SK-MEL-5 (cell line): ENCODE results near the gene CDV3. TPM values are rescaled to one million over a fixed set of nuclear protein-coding genes. Genes with fewer than 3 reads are reported as not detected.

Experiments used
- DNase-seq: peaks from one replicate; pipeline ENCODE4 v3.0.0-alpha.2; 2016; ENCODE audit warnings: low read depth, low spot score
- in situ Hi-C: cut with HindIII; loops from 2 replicates; pipeline ENCODE4 v1.10.0; 2016; ENCODE audit warnings: low sequenced_read_pairs, high pct_unique_total_duplicates, low pct_unique_long_range_greater_than_20kb
- total RNA-seq: library from RNA; depleted of rRNA; stranded (reverse); fragments of >200 nt; shearing (Covaris generic); gene quantifications from 2 replicates; pipeline ENCODE4 v1.2.3, GENCODE V29; 2014

CDV3 gene
- total RNA-seq, 1 experiment from 2014 or later = 131 TPM

DNA sequence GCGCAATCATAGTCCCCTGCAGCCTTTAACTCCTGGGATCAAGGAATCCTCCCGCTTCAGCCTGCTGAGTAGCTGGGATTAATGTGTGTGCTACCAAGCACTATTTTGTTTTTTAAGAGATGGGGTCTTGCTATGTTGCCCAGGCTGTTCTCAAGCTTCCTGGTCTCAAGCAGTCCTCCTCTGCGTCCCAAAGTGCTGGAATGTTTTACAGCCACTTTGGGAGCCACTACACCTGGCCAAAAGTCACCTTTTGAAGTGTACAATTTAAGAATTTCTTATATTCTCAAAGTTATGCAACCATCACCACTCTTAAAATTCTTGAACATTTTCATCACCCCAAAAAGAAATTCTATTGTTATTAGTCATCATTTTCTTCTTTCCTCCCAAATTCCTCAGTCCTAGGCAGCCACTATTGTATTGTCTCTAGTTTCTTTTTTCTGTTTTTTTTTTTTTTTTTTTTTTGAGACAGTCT is 17.8 kb downstream of the CDV3 start:
- no peak for DNase-seq
- in situ Hi-C loops = no loop called here

DNA sequence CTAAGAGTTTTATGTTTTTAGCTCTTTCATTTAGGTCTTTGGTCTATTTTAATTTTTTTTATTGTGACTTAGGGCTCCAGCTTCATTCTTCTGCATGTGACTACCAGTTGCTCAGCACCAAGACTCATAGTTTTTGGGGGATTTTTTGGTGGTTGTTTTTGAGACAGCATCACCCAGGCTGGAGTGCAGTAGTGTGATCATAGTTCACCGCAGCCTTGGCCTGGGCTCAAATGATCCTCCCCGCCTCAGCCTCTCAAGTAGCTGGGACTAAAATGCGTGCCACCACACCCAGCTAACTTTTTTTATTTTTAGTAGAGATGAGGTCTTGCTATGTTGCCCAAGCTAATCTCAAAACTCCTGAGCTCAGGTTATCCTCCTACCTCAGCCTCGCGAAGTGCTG is 19.4 kb downstream of the CDV3 start:
- no peak for DNase-seq
- in situ Hi-C loops = no loop called here

DNA sequence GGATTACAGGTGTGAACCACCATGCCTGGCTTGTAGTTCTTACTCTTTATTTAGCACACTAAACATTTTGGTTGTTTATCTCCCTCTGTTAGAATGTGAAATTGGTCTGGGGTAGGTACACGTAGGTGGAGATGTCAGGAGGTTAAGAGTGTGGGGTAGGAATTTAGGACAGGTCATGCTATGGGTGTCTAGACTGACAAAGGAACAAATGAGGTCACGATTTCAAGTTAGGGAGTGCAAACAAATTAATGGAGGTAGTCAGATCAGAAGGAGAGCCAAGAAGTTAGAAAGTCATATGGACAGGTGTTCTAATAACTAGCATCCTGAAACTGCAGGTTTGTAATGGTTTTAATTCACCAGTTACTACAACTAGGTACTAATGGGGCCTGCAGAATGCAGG is 19.8 kb downstream of the CDV3 start:
- DNase-seq = no peak
- in situ Hi-C loops = no loop called here

DNA sequence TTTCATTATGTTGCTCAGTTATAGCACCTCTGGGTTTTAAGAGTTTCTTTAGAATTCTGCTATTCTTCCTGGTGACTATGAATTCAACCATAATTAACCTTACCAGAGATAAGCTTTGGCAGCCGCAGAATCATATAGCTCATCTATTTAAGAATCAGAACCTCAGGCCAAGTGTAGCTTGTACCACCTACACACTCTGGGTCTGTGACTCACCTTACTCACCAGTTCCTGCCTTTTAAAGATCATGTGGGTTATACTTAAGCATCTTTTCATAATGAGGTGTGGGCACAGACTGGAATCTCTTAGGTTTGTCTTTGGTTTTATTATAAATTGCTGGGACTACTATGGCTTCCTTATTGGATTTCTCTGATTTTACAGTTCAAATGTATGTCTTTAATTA is 21.9 kb downstream of the CDV3 start:
- in situ Hi-C loops = no loop called here
- no peak for DNase-seq

DNA sequence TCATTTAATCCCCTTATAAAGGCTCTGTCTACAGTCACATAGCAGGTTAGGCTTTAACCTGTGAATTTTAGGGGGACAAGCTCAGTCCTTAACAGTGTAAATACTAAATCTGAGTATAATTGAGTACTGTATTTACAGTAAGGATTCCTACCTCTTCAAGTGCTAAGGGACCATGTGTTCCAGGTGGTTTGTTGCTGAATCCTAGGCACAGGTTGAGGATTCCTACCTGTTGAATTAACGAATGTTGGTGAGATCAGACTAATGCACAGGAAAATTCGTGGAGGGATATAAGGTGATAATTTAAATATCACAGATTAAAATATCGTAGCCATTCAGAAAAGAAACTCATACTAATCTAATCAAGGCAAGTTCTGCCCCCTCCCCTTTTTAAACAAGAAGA is 24.9 kb downstream of the CDV3 start:
- DNase-seq = no peak
- in situ Hi-C loops = no loop called here

DNA sequence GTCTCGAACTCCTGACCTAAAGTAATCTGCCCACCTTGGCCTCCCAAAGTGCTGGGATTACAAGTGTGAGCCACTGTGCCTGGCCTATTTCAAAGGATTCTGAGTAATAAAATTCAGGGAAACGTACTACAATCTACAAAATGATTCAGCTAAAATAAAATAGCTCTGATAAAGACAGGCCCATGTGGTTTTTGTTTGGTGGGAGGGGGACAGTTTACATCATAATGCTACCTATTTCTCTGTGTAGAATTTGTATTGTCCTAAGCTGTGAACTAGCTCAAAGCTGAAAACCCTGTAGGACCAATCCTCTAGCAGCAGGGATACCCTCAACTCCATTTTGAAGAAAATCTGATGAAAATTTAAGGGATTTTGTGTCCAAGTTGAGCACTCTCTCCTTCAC is 25.8 kb downstream of the CDV3 start:
- in situ Hi-C loops = no loop called here
- DNase-seq = no peak

DNA sequence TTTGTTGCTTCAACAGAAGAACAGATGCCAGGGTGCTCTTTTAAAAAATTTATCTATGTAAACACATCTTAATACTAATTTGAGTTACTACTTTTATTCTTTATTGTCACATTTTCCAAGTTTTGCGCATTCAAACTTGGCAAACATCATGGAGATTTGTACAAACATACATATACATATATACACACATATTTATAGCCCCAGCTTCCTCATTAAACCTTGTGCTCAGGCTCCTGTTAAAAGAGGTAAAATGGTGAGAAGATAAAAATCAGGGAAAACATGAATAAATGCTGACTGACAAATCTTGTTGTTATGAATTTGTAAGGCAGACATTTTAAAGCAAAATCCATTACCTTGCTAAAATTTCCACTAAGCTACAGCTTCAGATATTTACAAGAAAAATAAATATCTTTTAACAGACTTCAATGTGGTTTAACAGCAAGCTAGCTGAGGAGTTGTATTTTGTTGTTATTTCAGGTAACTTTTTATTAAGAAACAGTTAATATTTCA is 27.1 kb downstream of the CDV3 start:
- no peak for DNase-seq
- in situ Hi-C loops = no loop called here

DNA sequence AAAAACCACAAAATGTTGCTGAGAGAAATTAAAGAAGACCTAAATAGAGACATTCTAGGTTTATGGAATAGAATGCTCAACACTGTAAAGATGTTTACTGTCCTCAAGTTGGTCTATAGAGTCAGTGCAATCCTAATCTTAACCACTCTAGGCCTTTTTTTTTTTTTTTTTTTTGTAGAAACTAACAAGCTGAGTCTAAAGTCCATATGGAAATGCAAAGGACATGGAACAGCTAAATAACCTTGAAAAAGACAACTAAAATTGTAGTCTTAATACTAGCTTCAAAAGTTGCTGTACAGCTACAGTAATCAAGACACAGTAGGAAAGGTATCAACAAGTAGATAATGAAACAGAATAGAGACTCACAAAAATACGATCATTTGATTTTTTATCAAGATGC is 32.9 kb downstream of the CDV3 start:
- in situ Hi-C loops = no loop called here
- DNase-seq = no peak

DNA sequence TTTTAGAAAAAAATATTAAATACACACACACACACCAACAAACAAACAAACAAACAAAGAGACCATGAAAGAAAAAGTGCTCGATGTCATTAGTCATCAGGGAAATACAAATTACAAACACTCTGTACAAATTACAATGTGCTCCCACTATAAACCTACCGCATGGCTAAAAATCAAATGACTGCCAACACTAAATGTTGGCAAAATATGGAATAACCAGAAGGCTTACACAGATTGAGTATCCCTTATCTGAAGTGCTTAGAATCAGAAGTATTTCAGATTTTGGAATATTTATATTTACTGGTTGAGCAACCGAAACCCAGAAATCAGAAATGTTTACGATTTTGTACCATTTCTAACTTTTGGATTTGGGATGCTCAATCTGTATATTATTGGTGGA is 33.4 kb downstream of the CDV3 start:
- in situ Hi-C loops = no loop called here
- no peak for DNase-seq

DNA sequence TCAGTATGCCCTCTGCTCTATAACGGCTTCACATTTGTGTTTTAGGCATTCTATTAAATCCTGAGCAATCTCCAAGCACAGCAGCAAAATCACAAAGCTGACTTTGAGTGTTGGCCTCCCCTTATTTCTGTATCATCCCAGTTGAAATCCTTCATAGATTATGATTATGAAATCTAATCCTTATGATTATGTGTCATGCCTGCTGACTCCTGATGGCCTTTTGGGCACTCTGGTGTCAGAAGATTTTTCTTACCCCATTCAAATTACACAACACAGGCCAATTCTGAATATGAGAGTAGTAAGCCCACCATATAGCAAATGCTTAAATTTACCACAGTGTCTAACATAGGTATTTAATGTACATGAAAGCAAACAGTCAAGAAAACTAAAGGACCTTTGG is 34.3 kb downstream of the CDV3 start:
- no peak for DNase-seq
- in situ Hi-C loops = no loop called here

DNA sequence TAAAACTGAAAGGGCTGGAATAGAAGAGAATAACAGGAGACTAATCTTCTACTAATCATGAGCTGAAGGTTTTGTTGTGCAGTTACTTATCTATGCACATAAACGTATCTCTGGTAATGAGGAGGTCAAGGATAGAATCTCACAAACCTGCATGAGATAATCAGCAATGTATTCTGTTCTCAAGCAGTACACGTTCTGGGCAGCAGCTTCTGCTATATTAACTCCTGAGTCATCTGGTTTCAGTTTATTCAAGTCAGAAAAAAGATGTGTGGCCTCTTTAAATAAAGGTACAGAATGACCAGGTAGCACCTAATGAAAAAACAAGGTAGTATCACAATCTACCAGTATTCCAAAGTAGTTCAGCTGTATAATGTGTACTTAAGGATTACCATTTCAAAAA is 34.9 kb downstream of the CDV3 start:
- in situ Hi-C loops = no loop called here
- no peak for DNase-seq

DNA sequence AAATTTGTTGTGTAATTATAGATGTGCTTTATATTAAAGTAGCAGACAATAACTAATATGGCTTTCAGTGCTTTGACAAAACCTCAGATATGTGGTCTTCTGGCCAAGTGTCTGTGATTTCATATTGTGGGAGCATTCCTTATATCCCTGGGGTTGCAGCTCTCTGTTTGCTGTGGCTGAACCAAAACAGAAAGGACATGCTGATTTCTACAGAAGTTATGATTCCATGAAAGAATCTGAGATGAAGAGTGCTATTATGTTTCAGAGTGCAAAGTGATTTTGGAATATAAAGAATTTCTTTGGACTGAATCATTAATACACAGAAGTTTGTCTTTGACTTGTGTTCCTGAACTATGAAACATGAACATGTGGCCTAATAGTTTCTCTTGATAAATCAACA is 36.5 kb downstream of the CDV3 start:
- no peak for DNase-seq
- in situ Hi-C loops = no loop called here

DNA sequence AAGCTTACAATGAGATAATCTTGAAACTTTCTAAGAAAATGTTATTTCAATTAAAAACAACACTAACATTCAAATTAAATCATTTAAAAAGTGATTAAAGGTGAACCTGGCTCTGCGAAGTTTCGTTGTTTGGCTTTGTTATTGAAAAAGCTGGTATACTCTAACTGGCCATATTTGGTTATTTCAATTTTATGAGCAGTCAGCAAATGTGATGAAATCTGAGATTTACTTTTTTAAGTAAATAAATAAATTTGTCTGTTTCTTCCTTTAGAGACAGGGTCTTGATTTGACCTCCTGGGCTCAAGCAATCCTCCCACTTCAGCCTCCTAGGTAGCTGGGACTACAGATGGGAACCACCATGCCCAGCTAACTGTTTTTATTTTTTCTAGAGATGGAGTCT is 38.0 kb downstream of the CDV3 start:
- in situ Hi-C loops = no loop called here
- no peak for DNase-seq

DNA sequence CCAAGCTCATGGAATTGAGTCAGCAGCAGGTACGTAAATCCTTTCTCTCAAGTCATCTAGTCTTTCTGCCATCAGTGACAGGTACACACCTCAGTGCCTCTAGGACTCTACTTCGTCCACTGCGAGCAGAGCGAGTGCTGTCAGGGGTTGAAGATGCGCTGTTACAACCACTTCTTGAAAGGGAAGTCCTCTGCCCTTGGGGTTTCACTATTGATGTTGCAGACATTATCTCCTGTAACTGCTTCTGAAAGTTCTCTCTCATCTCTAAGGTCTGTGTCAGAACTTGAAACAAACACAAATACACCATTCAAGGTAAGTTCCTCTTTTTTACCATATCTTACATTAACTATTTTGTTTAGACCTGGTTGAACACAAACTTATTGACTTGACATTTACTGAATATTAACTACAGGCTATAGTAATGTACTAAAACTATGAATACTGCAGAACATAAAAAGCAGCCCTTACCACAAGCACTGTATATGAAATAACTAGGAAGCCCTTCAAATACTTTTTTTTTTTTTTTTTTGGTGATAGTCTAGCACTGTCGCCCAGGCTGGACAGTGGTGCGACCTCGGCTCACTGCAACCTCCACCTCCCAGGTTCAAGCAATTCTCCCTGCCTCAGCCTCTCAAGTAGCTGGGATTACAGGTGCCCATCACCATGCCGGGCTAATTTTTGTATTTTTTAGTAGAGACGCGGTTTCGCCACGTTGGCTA is 46.7 kb downstream of the CDV3 start:
- in situ Hi-C loops = no loop called here
- DNase-seq = no peak

DNA sequence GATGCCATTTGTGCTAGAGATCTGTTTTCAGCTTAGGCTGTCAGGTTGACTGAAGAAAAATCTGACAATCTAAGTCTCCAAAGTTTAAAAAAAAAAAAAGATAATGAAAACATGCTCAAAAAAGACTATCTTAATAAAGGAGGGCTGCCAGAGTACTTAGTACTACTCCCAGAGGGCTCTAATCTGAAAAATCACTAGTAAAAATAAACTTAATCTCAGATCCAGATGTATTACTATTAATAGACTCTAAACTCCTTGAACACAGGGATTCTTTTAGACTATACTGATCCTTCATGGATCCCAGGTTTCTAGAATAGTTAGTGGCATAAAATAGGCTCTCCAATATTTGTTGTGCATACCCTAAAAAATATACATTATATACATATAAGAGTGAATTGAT is 54.3 kb downstream of the CDV3 start:
- no peak for DNase-seq
- in situ Hi-C loops = no loop called here

DNA sequence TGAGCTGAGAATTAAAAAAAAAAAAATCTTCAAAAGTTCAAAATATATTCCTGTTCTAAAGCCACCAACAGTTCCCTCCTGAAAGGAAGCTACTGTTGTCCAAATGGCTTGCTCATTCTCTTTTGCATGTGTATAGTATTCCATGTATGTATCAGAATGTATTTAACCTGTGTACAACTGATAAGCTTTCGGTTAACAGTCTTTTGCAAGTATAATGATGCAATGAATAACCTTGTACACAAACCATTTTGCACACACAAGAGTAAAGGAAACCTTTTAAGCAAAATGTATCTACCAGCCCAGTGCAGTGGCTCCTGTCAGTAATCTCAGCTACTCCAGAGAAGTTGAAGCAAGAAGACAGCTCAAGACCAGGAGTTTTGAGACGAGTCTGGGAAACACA is 55.7 kb downstream of the CDV3 start:
- no peak for DNase-seq
- in situ Hi-C loops = no loop called here

DNA sequence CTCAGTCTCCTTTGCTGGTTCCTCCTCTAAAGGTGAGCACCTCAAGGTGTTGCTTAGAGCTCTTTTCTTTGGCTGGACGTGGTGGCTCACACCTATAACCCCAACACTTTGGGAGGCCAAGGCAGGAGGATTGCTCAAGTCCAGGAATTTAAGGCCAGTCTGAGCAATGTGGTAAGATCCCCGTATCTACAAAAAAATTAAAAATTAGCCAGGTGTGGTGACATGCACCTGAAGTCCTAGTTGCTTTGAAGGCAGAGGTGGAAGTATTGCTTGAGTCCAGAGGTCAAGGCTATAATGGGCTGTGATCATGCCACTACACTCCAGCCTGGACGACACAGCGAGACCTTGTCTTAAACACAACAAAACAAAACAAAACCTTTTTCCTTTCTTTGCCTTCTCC is 60.0 kb downstream of the CDV3 start:
- DNase-seq = no peak
- in situ Hi-C loops = no loop called here
